GM12878 (cell line): Measurements from ENCODE around the gene SPINT2. TPM values are rescaled to one million over a fixed set of nuclear protein-coding genes. Genes with fewer than 3 reads are reported as not detected.

ENCODE experiments used
- ATAC-seq: fragments of 200-7000 bp; cut with Tn5 transposase; 3 replicates; pipeline ENCODE4 v1.9.1; 2020; ENCODE audit warnings: mild to moderate bottlenecking, moderate library complexity
- BruUV-seq: library from RNA; stranded (reverse); fragments of 400-500 nt; replicated peaks from 2 replicates; lab custom pipeline; 2021; lab: Mats Ljungman, UMichigan
- CTCF ChIA-PET: fragments of 300-600 bp; sonication (Branson Sonifier 250); formaldehyde crosslinking; extraction: SDS; loops from one replicate; lab custom pipeline; 2021; ENCODE audit warnings: inconsistent platforms; lab: Yijun Ruan, JAX
- POLR2A ChIA-PET: fragments of 350-600 bp; formaldehyde crosslinking; extraction: SDS; loops from one replicate; lab custom pipeline; 2021; ENCODE audit warnings: inconsistent platforms; lab: Charles Lee
- RAD21 ChIA-PET: fragments of 300-600 bp; sonication (Branson Sonifier 250); formaldehyde crosslinking; loops from one replicate; lab custom pipeline; 2023; ENCODE audit warnings: antibody characterized with exemption; ENCODE audit not compliant: unreplicated experiment; lab: Charles Lee
- SMC1A ChIA-PET: fragments of 300-600 bp; sonication (Branson Sonifier 250); formaldehyde crosslinking; loops from one replicate; lab custom pipeline; 2023; ENCODE audit not compliant: unreplicated experiment, uncharacterized antibody; lab: Charles Lee
- DNase-seq: peaks from one replicate; pipeline ENCODE4 v3.0.0-alpha.2; 2011; ENCODE audit warnings: low read depth, low spot score
- FAIRE-seq: peaks from 3 replicates; lab custom pipeline; 2011; peaks lifted over from hg19 to GRCh38; lab: Jason Lieb, UNC
- H2AFZ ChIP-seq: 2 replicates; pipeline ENCODE4 v1.6.0; 2011; ENCODE audit warnings: low read depth, low read length, control low read depth; ENCODE audit not compliant: control insufficient read depth
- H3K27ac ChIP-seq: 2 replicates; pipeline ENCODE4 v1.5.1; 2011; ENCODE audit warnings: control low read depth; ENCODE audit not compliant: control insufficient read depth, insufficient read depth
- H3K27me3 ChIP-seq, 2 experiments: replicated peaks in 1 of 2; 2 replicates each; pipeline versions ENCODE4 v1.6.0 to v1.6.1; 2011; ENCODE audit warnings: low read length in 1 of 2; ENCODE audit not compliant: control insufficient read depth in 2 of 2, insufficient read depth in 2 of 2
- H3K36me3 ChIP-seq, 2 experiments: 2 replicates each; pipeline ENCODE4 v1.5.1; 2011; ENCODE audit warnings: low read length in 1 of 2; ENCODE audit not compliant: control insufficient read depth in 2 of 2, insufficient read depth in 2 of 2
- H3K4me1 ChIP-seq: 2 replicates; pipeline ENCODE4 v1.6.1; 2011; ENCODE audit warnings: mild to moderate bottlenecking, low read length, moderate library complexity, mixed read lengths; ENCODE audit not compliant: control insufficient read depth, insufficient read depth
- H3K4me2 ChIP-seq: 2 replicates; pipeline ENCODE4 v1.6.0; 2011; ENCODE audit warnings: control low read depth; ENCODE audit not compliant: control insufficient read depth, insufficient read depth
- H3K4me3 ChIP-seq: fragments of 200-600 bp; sonication (generic); 2 replicates; pipeline ENCODE4 v1.5.1; 2016
- H3K79me2 ChIP-seq: 2 replicates; pipeline ENCODE4 v1.6.0; 2011; ENCODE audit warnings: low read length; ENCODE audit not compliant: control insufficient read depth, insufficient read depth
- H3K9ac ChIP-seq: 2 replicates; pipeline ENCODE4 v1.8.0; 2011; ENCODE audit warnings: low read length, control low read depth, mixed read lengths; ENCODE audit not compliant: control insufficient read depth, insufficient read depth
- H3K9me3 ChIP-seq: replicated peaks from 3 replicates; pipeline ENCODE4 v1.5.1; 2011; ENCODE audit warnings: mild to moderate bottlenecking, low read length; ENCODE audit not compliant: control insufficient read depth, insufficient read depth
- H4K20me1 ChIP-seq: 2 replicates; pipeline ENCODE4 v1.6.0; 2011; ENCODE audit not compliant: control insufficient read depth, insufficient read depth
- ATF2 ChIP-seq: IDR thresholded peaks from 2 replicates; pipeline ENCODE4 v1.6.1; 2012; ENCODE audit warnings: low read length, inconsistent platforms
- BCL11A ChIP-seq: IDR thresholded peaks from 2 replicates; pipeline ENCODE4 v1.6.1; 2011; ENCODE audit warnings: low read depth, low read length
- CBX3 ChIP-seq: fragments of 200-600 bp; sonication (generic); IDR thresholded peaks from 2 replicates; pipeline ENCODE4 v1.6.1; 2016; ENCODE audit warnings: low read depth, borderline replicate concordance
- E2F8 ChIP-seq: fragments of 450-650 bp; IDR thresholded peaks from 2 replicates; pipeline ENCODE4 v1.6.1; 2018; ENCODE audit warnings: mild to moderate bottlenecking, low read depth, moderate library complexity; ENCODE audit not compliant: partially characterized antibody
- FOS ChIP-seq: IDR thresholded peaks from 3 replicates; pipeline ENCODE4 v1.6.1; 2011; ENCODE audit warnings: borderline replicate concordance; ENCODE audit not compliant: insufficient read length; ENCODE audit errors: extremely low read depth
- HDAC6 ChIP-seq: fragments of 200-600 bp; sonication (generic); IDR thresholded peaks from one replicate; pipeline ENCODE4 v1.8.0; 2017; ENCODE audit warnings: antibody characterized with exemption; ENCODE audit not compliant: unreplicated experiment
- JUND ChIP-seq: IDR thresholded peaks from 2 replicates; pipeline ENCODE4 v1.6.1; 2012; ENCODE audit warnings: low read depth, mild to moderate bottlenecking, low read length, improper control_type of control experiment, moderate library complexity
- POLR2A ChIP-seq: IDR thresholded peaks from 2 replicates; pipeline ENCODE4 v1.6.1; 2011; ENCODE audit warnings: low read depth, mild to moderate bottlenecking, low read length
- POLR2AphosphoS5 ChIP-seq: IDR thresholded peaks from 2 replicates; pipeline ENCODE4 v1.6.1; 2011; ENCODE audit warnings: mild to moderate bottlenecking, low read length, inconsistent platforms
- SKIL ChIP-seq: fragments of 450-650 bp; IDR thresholded peaks from 2 replicates; pipeline ENCODE4 v1.6.1; 2017; ENCODE audit warnings: mild to moderate bottlenecking, low read depth, inconsistent platforms; ENCODE audit not compliant: poor library complexity, severe bottlenecking
- SMAD5 ChIP-seq: IDR thresholded peaks from 2 replicates; pipeline ENCODE4 v1.6.1; 2016; ENCODE audit warnings: antibody characterized with exemption, low read depth
- TARDBP ChIP-seq: IDR thresholded peaks from 2 replicates; pipeline ENCODE4 v1.6.1; 2016; ENCODE audit warnings: borderline replicate concordance
- USF2 ChIP-seq: IDR thresholded peaks from 2 replicates; pipeline ENCODE4 v1.6.1; 2011; ENCODE audit warnings: low read depth, low read length, improper control_type of control experiment, borderline replicate concordance
- ZBTB11 ChIP-seq: fragments of 450-650 bp; formaldehyde crosslinking; IDR thresholded peaks from 2 replicates; pipeline ENCODE4 v1.5.0; 2022; ENCODE audit warnings: mild to moderate bottlenecking, missing genetic modification characterization
- ZNF217 ChIP-seq: fragments of 450-650 bp; IDR thresholded peaks from 2 replicates; pipeline ENCODE4 v1.6.1; 2017; ENCODE audit warnings: antibody characterized with exemption, mild to moderate bottlenecking
- WGBS: methylation state at CpG from one replicate; pipeline ENCODE4 v1.1.6; 2016; ENCODE audit warnings: low lambda C conversion rate; ENCODE audit not compliant: insufficient replicate concordance, insufficient coverage; ENCODE audit errors: missing lambda C conversion rate; 5-methylcytosine and 5-hydroxymethylcytosine counted together
- in situ Hi-C: fragments of 300-500 bp; cut with MboI; formaldehyde crosslinking; loops from 9 replicates; pipeline ENCODE4 v1.14.3; 2018; ENCODE audit warnings: mixed read lengths
- intact Hi-C: fragments of 100-400 bp; cut with micrococcal nuclease; formaldehyde crosslinking; loops from one replicate; pipeline ENCODE4 v1.14.2; 2022; ENCODE audit not compliant: unreplicated experiment
- polyA plus RNA-seq, 11 experiments: library from polyadenylated mRNA; depleted of rRNA in 4 of 11; unstranded in 6 of 11; stranded (reverse) in 5 of 11; fragments of >200 nt; fragmentation: Nextera tagmentation in 4 of 11; fragmentation: Illumina TruSeq in 1 of 11; extraction: Ambion mirVana in 4 of 11; extraction: Trizol in 1 of 11; gene quantifications; 1 replicate in 1 of 11; 2 replicates in 10 of 11; pipeline versions ENCODE4 v1.2.1 to v1.2.3, GENCODE V29; 2011 to 2016; ENCODE audit warnings: inconsistent platforms in 2 of 11, missing spikeins in 2 of 11, low read depth in 1 of 11
- total RNA-seq, 4 experiments: library from RNA; depleted of rRNA in 3 of 4; stranded (reverse); fragments of >200 nt in 3 of 4; fragmentation: Illumina TruSeq in 1 of 4; extraction: Trizol in 1 of 4; gene quantifications; 2 replicates each; pipeline versions ENCODE4 v1.2.1 to v1.2.3, GENCODE V29; 2013 to 2021

SPINT2 gene
- total and polyA plus RNA-seq, 10 of the 15 experiments (the other 5 are each of a cell fraction or from before 2014, with no cell fraction given), result 0.15 to 26.5 (median 17.5) TPM

GRCh38 chr19:38252385-38252784 lies 12.0 kb upstream of the SPINT2 start:
- Histone ChIP-seq H4K20me1 (no peaks in the 10 kb centered on the region), H3K27ac (no peak overlapping the region), H3K36me3 (no peaks in the 10 kb centered on the region), H3K79me2 (no peaks in the 10 kb centered on the region), H3K9me3 (no peaks in the 10 kb centered on the region), H2AFZ (no peak overlapping the region), H3K4me2 (no peak overlapping the region), H3K4me1 (no peaks in the 10 kb centered on the region), H3K4me3 (no peak overlapping the region), H3K27me3 (peaks cover 0 to 4% of the 10 kb centered on the region in 2 experiments; a peak in 3 of 4 replicates), H3K9ac (no peak overlapping the region)
- RAD21 ChIA-PET, result interaction anchor here (1.2 kb wide), 1 partner anchor 9 kb away, joined by 3 read pairs; no protein-coding TSS in a partner anchor
- intact Hi-C loops (no loop called here), in situ Hi-C loops (no loop called here)
- no TSS peak for BruUV-seq
- WGBS, result 66% methylated on average over 5 of the region's 5 CpGs
- FAIRE-seq (no peak), ATAC-seq (no peak), DNase-seq (no peak)
- CTCF ChIA-PET, result no interaction called here
- SMC1A ChIA-PET, result no interaction called here
- POLR2A ChIA-PET, result no interaction called here
- TF ChIP-seq ZBTB11 (CRISPR knock-in tag) (no peak), ATF2 (no peak), USF2 (no peak), SMAD5 (no peak), JUND (no peak), SKIL (no peak), CBX3 (no peak), HDAC6 (no peak), POLR2AphosphoS5 (no peak), E2F8 (no peak), TARDBP (no peak), POLR2A (no peak), FOS (no peak), BCL11A (no peak), ZNF217 (no peak)
